NCI-H748 treated with DMSO at 0.1 percent for 48 hours (cell line): ENCODE data around the gene MAP2K5.
A peak's percentile ranks its signal among the peaks of the same experiment; 100 is the strongest.

Experiments used
- DNase-seq: peaks from one replicate; lab custom pipeline; 2025; lab: John Stamatoyannopoulos, UW

Gene MAP2K5

GRCh38 chr15:67758619-67759300, 216.3 kb downstream of the MAP2K5 start:
- no peak for DNase-seq

GRCh38 chr15:67760901-67761300, 218.4 kb downstream of the MAP2K5 start:
- DNase-seq, result no peak

- no peak for DNase-seq
Observed at GRCh38 chr15:67761343-67761742, 218.8 kb downstream of the MAP2K5 start.

GRCh38 chr15:67762610-67763368, 220.3 kb downstream of the MAP2K5 start:
- DNase-seq, result no peak

- no peak for DNase-seq
Observed at GRCh38 chr15:67765701-67766100, 223.2 kb downstream of the MAP2K5 start.

- DNase-seq, result no peak
Observed at GRCh38 chr15:67766968-67767367, 224.5 kb downstream of the MAP2K5 start.

GRCh38 chr15:67768313-67768977, 225.9 kb downstream of the MAP2K5 start:
- no peak for DNase-seq

GRCh38 chr15:67769497-67770357, 227.2 kb downstream of the MAP2K5 start:
- DNase-seq, result no peak

- DNase-seq, result no peak
Observed at GRCh38 chr15:67770358-67770628, 227.8 kb downstream of the MAP2K5 start.

- DNase-seq, result no peak
Observed at GRCh38 chr15:67771189-67771800, 228.8 kb downstream of the MAP2K5 start.

- no peak for DNase-seq
Observed at GRCh38 chr15:67774626-67775025, 232.1 kb downstream of the MAP2K5 start.

GRCh38 chr15:67775250-67775649, 232.7 kb downstream of the MAP2K5 start:
- DNase-seq, result no peak

- no peak for DNase-seq
Observed at GRCh38 chr15:67775998-67776397, 233.5 kb downstream of the MAP2K5 start.

GRCh38 chr15:67776600-67776999, 234.1 kb downstream of the MAP2K5 start:
- no peak for DNase-seq

GRCh38 chr15:67777071-67777470, 234.6 kb downstream of the MAP2K5 start:
- no peak for DNase-seq

GRCh38 chr15:67777773-67778172, 235.3 kb downstream of the MAP2K5 start:
- no peak for DNase-seq

- no peak for DNase-seq
Observed at GRCh38 chr15:67778968-67779548, 236.6 kb downstream of the MAP2K5 start.

- no peak for DNase-seq
Observed at GRCh38 chr15:67779549-67780111, 237.1 kb downstream of the MAP2K5 start.

- DNase-seq, result no peak
Observed at GRCh38 chr15:67781061-67781460, 238.6 kb downstream of the MAP2K5 start.

- DNase-seq, result peak; percentile 23
Observed at GRCh38 chr15:67781907-67782690, 239.6 kb downstream of the MAP2K5 start.

- DNase-seq, result no peak
Observed at GRCh38 chr15:67782691-67782991, 240.1 kb downstream of the MAP2K5 start.
